ENCODE data around the gene LMX1A.

- TF ChIP-seq CTCF (IDR thresholded peaks at IDR 0.05): no peak
- TF ChIP-seq POLR2A (IDR thresholded peaks at IDR 0.05): no peak
These were observed 193.8 kb downstream of the LMX1A start for GRCh38 chr1:165162671-165163241.

All from adrenal gland (tissue), 5 donors.